Liver (tissue), 9 donors: ENCODE measurements around the gene CFL2. TPM values are rescaled to one million over a fixed set of nuclear protein-coding genes. Genes with fewer than 3 reads are reported as not detected.

Experiments
- DNase-seq: peaks from one replicate; pipeline ENCODE4 v3.0.0-alpha.2; 2017; ENCODE audit warnings: low spot score
- H3K27ac ChIP-seq, 2 donors: one replicate each; pipeline ENCODE4 v1.7.0; 2013; ENCODE audit warnings: inconsistent platforms in 2 of 2, low read length in 2 of 2, control low read depth in 1 of 2, low read depth in 1 of 2, mild to moderate bottlenecking in 1 of 2
- H3K27me3 ChIP-seq, 4 donors: one replicate each; pipeline versions ENCODE4 v1.6.1 to v1.7.0; 2013; ENCODE audit warnings: low read length in 3 of 4, inconsistent platforms in 1 of 4, mild to moderate bottlenecking in 1 of 4, moderate library complexity in 1 of 4; ENCODE audit not compliant: control insufficient read depth in 4 of 4, insufficient read depth in 4 of 4
- H3K36me3 ChIP-seq, 4 donors: one replicate each; pipeline versions ENCODE4 v1.6.1 to v1.7.0; 2013; ENCODE audit warnings: low read length in 3 of 4, mild to moderate bottlenecking in 3 of 4, low read depth in 1 of 4, moderate library complexity in 1 of 4; ENCODE audit not compliant: control insufficient read depth in 4 of 4, insufficient read depth in 3 of 4
- H3K4me1 ChIP-seq, 4 donors: one replicate each; pipeline versions ENCODE4 v1.6.1 to v1.7.0; 2013; ENCODE audit warnings: low read length in 3 of 4, mild to moderate bottlenecking in 3 of 4, moderate library complexity in 1 of 4; ENCODE audit not compliant: control insufficient read depth in 4 of 4, insufficient read depth in 4 of 4
- H3K4me3 ChIP-seq, 3 donors: one replicate each; pipeline versions ENCODE4 v1.6.1 to v1.7.0; 2013; ENCODE audit warnings: low read length in 3 of 3, control low read depth in 1 of 3, low read depth in 1 of 3, mild to moderate bottlenecking in 1 of 3
- H3K9ac ChIP-seq, 2 donors: one replicate each; pipeline ENCODE4 v1.7.0; 2013; ENCODE audit warnings: low read length in 2 of 2, mild to moderate bottlenecking in 2 of 2, moderate library complexity in 2 of 2, control low read depth in 1 of 2, low read depth in 1 of 2
- H3K9me3 ChIP-seq, 4 donors: one replicate each; pipeline versions ENCODE4 v1.6.1 to v1.7.0; 2013; ENCODE audit warnings: low read length in 3 of 4; ENCODE audit not compliant: control insufficient read depth in 4 of 4
- EGR1 ChIP-seq, 2 donors: IDR thresholded peaks; 2 replicates each; pipeline ENCODE4 v1.6.1; 2016 to 2018; ENCODE audit warnings: antibody characterized with exemption in 2 of 2, low read depth in 2 of 2
- FOXA1 ChIP-seq: IDR thresholded peaks from 2 replicates; pipeline ENCODE4 v1.6.1; 2016; ENCODE audit warnings: antibody characterized with exemption
- FOXA2 ChIP-seq: IDR thresholded peaks from 2 replicates; pipeline ENCODE4 v1.6.1; 2016; ENCODE audit warnings: antibody characterized with exemption
- GABPA ChIP-seq, 2 donors: IDR thresholded peaks in 1 of 2; conservative IDR thresholded peaks in 1 of 2; 2 replicates each; pipeline ENCODE4 v1.6.1; 2016; ENCODE audit warnings: antibody characterized with exemption in 2 of 2, mild to moderate bottlenecking in 1 of 2, moderate library complexity in 1 of 2
- HNF4A ChIP-seq, 2 donors: conservative IDR thresholded peaks; 2 replicates each; pipeline ENCODE4 v1.6.1; 2016; ENCODE audit warnings: antibody characterized with exemption in 2 of 2, mild to moderate bottlenecking in 2 of 2
- HNF4G ChIP-seq: IDR thresholded peaks from 2 replicates; pipeline ENCODE4 v1.6.1; 2016; ENCODE audit warnings: antibody characterized with exemption
- JUND ChIP-seq, 2 donors: IDR thresholded peaks; 2 replicates each; pipeline ENCODE4 v1.6.1; 2016; ENCODE audit warnings: antibody characterized with exemption in 2 of 2
- NR2F2 ChIP-seq: IDR thresholded peaks from 2 replicates; pipeline ENCODE4 v1.6.1; 2016; ENCODE audit warnings: antibody characterized with exemption
- RAD21 ChIP-seq, 2 donors: IDR thresholded peaks; 2 replicates each; pipeline ENCODE4 v1.6.1; 2016; ENCODE audit warnings: antibody characterized with exemption in 2 of 2, mild to moderate bottlenecking in 2 of 2
- RXRA ChIP-seq, 2 donors: IDR thresholded peaks; 2 replicates each; pipeline ENCODE4 v1.6.1; 2017 to 2018; ENCODE audit warnings: antibody characterized with exemption in 2 of 2, mild to moderate bottlenecking in 1 of 2
- TAF1 ChIP-seq: conservative IDR thresholded peaks from 2 replicates; pipeline ENCODE4 v1.6.1; 2016; ENCODE audit warnings: antibody characterized with exemption, mild to moderate bottlenecking
- YY1 ChIP-seq: IDR thresholded peaks from 2 replicates; pipeline ENCODE4 v1.6.1; 2016; ENCODE audit warnings: antibody characterized with exemption, mild to moderate bottlenecking
- WGBS: extraction: QIAGEN DNeasy Blood & Tissue Kit; methylation state at CpG from one replicate; pipeline ENCODE4 v1.1.7; 2013; 5-methylcytosine and 5-hydroxymethylcytosine counted together
- polyA plus RNA-seq, 2 donors: library from polyadenylated mRNA; stranded (reverse) in 1 of 2; unstranded in 1 of 2; fragments of 200-250 nt in 1 of 2; fragments of >200 nt in 1 of 2; fragmentation: Nextera tagmentation in 1 of 2; extraction: Ambion mirVana in 1 of 2; gene quantifications; one replicate each; pipeline versions ENCODE4 v1.2.1 to v1.2.3, GENCODE V29; 2013 to 2015
- total RNA-seq, 2 donors: library from RNA; depleted of rRNA; stranded (reverse); fragments of >200 nt; gene quantifications; one replicate each; pipeline ENCODE4 v1.2.3, GENCODE V29; 2014
- TF ChIP-seq, protein P1 (sequence below): IDR thresholded peaks from 2 replicates; pipeline ENCODE4 v1.6.1; 2016; ENCODE audit warnings: antibody characterized with exemption, mild to moderate bottlenecking
- TF ChIP-seq, protein P2 (sequence below): IDR thresholded peaks from 2 replicates; pipeline ENCODE4 v1.6.1; 2016; ENCODE audit warnings: antibody characterized with exemption
- TF ChIP-seq, protein P3 (sequence below): IDR thresholded peaks from 2 replicates; pipeline ENCODE4 v1.6.1; 2016; ENCODE audit warnings: antibody characterized with exemption
- TF ChIP-seq, protein P4 (sequence below): IDR thresholded peaks from 2 replicates; pipeline ENCODE4 v1.6.1; 2016; ENCODE audit warnings: antibody characterized with exemption
- TF ChIP-seq, protein P5 (sequence below): fragments of 150-350 bp; IDR thresholded peaks from 2 replicates; pipeline ENCODE4 v1.5.1; 2017; ENCODE audit warnings: improper control_type of control experiment, low read depth, low read length; ENCODE audit not compliant: missing input control
- donor health status: healthy.
- donor health status: healthy.
- donor health status: healthy.
- donor health status: healthy.
- donor health status: healthy.

CFL2 gene
- total and polyA plus RNA-seq, 4 donors = 37.2 to 76.1 (median 62.7) TPM

DNA sequence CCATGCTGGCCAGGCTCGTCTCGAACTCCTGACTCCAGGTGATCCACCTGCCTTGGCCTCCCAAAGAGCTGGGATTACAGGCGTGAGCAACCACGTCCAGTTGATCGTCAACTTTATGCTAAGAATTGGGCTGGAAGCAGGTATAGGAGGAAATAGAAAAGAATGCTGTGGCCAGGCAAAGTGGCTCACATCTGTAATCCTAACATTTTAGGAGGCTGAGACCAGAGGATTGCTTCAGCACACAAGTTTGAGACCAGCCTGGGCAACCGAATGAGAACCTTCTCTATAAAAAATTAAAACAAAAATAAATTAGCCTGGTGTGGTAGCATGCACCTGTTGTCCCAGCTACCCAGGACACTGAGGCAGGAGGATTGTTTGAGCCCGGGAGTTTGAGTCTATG is 47.4 kb downstream of the CFL2 start (continued):
- TF ChIP-seq, protein P1, sequence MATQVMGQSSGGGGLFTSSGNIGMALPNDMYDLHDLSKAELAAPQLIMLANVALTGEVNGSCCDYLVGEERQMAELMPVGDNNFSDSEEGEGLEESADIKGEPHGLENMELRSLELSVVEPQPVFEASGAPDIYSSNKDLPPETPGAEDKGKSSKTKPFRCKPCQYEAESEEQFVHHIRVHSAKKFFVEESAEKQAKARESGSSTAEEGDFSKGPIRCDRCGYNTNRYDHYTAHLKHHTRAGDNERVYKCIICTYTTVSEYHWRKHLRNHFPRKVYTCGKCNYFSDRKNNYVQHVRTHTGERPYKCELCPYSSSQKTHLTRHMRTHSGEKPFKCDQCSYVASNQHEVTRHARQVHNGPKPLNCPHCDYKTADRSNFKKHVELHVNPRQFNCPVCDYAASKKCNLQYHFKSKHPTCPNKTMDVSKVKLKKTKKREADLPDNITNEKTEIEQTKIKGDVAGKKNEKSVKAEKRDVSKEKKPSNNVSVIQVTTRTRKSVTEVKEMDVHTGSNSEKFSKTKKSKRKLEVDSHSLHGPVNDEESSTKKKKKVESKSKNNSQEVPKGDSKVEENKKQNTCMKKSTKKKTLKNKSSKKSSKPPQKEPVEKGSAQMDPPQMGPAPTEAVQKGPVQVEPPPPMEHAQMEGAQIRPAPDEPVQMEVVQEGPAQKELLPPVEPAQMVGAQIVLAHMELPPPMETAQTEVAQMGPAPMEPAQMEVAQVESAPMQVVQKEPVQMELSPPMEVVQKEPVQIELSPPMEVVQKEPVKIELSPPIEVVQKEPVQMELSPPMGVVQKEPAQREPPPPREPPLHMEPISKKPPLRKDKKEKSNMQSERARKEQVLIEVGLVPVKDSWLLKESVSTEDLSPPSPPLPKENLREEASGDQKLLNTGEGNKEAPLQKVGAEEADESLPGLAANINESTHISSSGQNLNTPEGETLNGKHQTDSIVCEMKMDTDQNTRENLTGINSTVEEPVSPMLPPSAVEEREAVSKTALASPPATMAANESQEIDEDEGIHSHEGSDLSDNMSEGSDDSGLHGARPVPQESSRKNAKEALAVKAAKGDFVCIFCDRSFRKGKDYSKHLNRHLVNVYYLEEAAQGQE = no peak
- TF ChIP-seq YY1 = no peak
- TF ChIP-seq EGR1 (IDR thresholded peaks at IDR 0.05; ENCODE audit: low read depth in 2 of 2) = no peak
- no peak for TF ChIP-seq FOXA2
- TF ChIP-seq, protein P2, sequence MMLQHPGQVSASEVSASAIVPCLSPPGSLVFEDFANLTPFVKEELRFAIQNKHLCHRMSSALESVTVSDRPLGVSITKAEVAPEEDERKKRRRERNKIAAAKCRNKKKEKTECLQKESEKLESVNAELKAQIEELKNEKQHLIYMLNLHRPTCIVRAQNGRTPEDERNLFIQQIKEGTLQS = no peak
- TF ChIP-seq RAD21 (IDR thresholded peaks at IDR 0.05) = no peak
- TF ChIP-seq, protein P3, sequence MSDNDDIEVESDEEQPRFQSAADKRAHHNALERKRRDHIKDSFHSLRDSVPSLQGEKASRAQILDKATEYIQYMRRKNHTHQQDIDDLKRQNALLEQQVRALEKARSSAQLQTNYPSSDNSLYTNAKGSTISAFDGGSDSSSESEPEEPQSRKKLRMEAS = no peak
- TF ChIP-seq NR2F2 = no peak

DNA sequence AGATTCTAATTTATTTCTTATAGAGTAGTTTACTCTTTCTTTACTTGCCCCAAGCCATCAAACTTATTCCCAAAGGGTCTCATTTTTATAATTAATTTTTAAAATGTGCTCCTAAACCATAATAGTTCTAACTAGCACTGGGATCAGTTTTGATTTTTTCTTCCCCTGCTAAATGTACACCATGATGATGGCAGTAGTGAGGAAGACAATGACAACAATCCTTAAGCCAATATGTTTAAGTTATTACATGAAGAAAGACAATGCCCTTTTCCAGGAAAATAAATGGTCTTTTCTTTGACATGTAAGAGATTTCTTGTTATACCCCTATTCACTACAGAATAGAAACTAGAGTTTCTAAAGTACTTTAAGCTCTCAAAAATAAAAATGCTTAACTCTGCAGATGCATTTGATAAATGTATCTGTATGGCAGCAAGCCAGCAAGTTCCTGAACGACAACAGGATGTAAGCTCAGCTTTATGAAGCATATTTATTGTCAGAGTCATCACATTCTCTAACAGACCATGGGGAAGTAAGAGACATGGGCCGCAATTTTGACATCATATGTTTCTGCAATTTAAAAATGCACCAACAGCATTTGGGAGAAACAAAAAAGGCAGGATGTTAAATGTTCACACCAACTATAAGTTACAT is 48.5 kb downstream of the CFL2 start:
- H3K9me3 ChIP-seq = no peaks in the 10 kb centered on the region
- no peak for DNase-seq
- H3K4me1 ChIP-seq = no peaks in the 10 kb centered on the region
- H3K27me3 ChIP-seq = no peaks in the 10 kb centered on the region
- no peak overlapping the region for H3K9ac ChIP-seq
- H3K4me3 ChIP-seq = no peak overlapping the region
- no peak for TF ChIP-seq GABPA (IDR thresholded peaks at IDR 0.05 in 1 of 2, conservative IDR thresholded peaks at IDR 0.05 in 1 of 2)
- TF ChIP-seq NR2F2 = no peak
- peak in 1 of 2 donors; percentile 23 for TF ChIP-seq RAD21 (IDR thresholded peaks at IDR 0.05)
- H3K27ac ChIP-seq = no peak overlapping the region
- 51% methylated on average over 2 of the region's 2 CpGs for WGBS
- no peaks in the 10 kb centered on the region for H3K36me3 ChIP-seq

DNA sequence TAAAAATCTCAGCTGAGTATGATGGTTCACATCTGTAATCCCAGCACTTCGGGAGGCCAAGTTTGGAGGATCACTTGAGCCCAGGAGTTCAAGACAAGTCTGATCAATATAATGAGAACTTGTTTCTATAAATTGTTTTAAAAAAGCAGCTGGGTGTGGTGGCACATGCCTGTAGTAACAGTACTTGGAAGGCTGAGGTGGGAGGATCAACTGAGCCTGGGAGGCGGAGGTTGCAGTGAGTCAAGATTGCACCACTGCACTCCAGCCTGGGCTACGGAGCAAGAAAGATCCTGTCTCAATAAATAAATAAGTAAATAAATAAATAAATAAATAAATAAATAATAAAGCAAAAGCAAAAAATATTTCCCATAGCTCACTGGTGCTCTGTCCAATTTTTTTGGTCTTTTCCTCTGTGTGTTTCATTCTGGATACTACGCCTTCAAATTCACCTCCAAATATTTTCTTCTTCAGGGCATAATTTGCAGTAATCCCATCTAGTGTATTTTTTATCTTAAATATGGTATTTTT is 51.8 kb downstream of the CFL2 start:
- Histone ChIP-seq H3K9me3 (no peaks in the 10 kb centered on the region), H3K4me1 (no peaks in the 10 kb centered on the region), H3K27me3 (no peaks in the 10 kb centered on the region), H3K9ac (no peak overlapping the region), H3K27ac (no peak overlapping the region), H3K4me3 (no peak overlapping the region), H3K36me3 (no peaks in the 10 kb centered on the region)
- DNase-seq = no peak
- WGBS = 92% methylated on average over 4 of the region's 4 CpGs
- TF ChIP-seq JUND (IDR thresholded peaks at IDR 0.05) (no peak), EGR1 (IDR thresholded peaks at IDR 0.05; ENCODE audit: low read depth in 2 of 2) (no peak), FOXA2 (no peak), NR2F2 (no peak), HNF4A (conservative IDR thresholded peaks at IDR 0.05) (no peak), RXRA (IDR thresholded peaks at IDR 0.05) (no peak), YY1 (no peak), HNF4G (no peak), GABPA (IDR thresholded peaks at IDR 0.05 in 1 of 2, conservative IDR thresholded peaks at IDR 0.05 in 1 of 2) (no peak), FOXA1 (no peak), TAF1 (no peak), RAD21 (IDR thresholded peaks at IDR 0.05) (no peak)
- TF ChIP-seq, protein P3 = no peak
- TF ChIP-seq, protein P1 = no peak
- TF ChIP-seq, protein P4, sequence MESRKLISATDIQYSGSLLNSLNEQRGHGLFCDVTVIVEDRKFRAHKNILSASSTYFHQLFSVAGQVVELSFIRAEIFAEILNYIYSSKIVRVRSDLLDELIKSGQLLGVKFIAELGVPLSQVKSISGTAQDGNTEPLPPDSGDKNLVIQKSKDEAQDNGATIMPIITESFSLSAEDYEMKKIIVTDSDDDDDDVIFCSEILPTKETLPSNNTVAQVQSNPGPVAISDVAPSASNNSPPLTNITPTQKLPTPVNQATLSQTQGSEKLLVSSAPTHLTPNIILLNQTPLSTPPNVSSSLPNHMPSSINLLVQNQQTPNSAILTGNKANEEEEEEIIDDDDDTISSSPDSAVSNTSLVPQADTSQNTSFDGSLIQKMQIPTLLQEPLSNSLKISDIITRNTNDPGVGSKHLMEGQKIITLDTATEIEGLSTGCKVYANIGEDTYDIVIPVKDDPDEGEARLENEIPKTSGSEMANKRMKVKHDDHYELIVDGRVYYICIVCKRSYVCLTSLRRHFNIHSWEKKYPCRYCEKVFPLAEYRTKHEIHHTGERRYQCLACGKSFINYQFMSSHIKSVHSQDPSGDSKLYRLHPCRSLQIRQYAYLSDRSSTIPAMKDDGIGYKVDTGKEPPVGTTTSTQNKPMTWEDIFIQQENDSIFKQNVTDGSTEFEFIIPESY = no peak
- TF ChIP-seq, protein P5, sequence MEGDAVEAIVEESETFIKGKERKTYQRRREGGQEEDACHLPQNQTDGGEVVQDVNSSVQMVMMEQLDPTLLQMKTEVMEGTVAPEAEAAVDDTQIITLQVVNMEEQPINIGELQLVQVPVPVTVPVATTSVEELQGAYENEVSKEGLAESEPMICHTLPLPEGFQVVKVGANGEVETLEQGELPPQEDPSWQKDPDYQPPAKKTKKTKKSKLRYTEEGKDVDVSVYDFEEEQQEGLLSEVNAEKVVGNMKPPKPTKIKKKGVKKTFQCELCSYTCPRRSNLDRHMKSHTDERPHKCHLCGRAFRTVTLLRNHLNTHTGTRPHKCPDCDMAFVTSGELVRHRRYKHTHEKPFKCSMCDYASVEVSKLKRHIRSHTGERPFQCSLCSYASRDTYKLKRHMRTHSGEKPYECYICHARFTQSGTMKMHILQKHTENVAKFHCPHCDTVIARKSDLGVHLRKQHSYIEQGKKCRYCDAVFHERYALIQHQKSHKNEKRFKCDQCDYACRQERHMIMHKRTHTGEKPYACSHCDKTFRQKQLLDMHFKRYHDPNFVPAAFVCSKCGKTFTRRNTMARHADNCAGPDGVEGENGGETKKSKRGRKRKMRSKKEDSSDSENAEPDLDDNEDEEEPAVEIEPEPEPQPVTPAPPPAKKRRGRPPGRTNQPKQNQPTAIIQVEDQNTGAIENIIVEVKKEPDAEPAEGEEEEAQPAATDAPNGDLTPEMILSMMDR = no peak
